Gastroesophageal sphincter (tissue), 3 donors: ENCODE data around the gene ATP10A.

Experiments
- POLR2A ChIP-seq, 2 donors: fragments of 450-650 bp; IDR thresholded peaks; one replicate each; pipeline ENCODE4 v1.6.1; 2017; ENCODE audit warnings: antibody characterized with exemption in 2 of 2, mild to moderate bottlenecking in 2 of 2, moderate library complexity in 1 of 2
- TF ChIP-seq, protein P1 (sequence below), 4 experiments: fragments of 200-600 bp in 2 of 4; fragments of 450-650 bp in 2 of 4; sonication (generic) in 1 of 4; IDR thresholded peaks; one replicate each; pipeline ENCODE4 v1.5.1; 2017 to 2019; ENCODE audit warnings: antibody characterized with exemption in 4 of 4, mild to moderate bottlenecking in 2 of 4, moderate library complexity in 2 of 4

DNA sequence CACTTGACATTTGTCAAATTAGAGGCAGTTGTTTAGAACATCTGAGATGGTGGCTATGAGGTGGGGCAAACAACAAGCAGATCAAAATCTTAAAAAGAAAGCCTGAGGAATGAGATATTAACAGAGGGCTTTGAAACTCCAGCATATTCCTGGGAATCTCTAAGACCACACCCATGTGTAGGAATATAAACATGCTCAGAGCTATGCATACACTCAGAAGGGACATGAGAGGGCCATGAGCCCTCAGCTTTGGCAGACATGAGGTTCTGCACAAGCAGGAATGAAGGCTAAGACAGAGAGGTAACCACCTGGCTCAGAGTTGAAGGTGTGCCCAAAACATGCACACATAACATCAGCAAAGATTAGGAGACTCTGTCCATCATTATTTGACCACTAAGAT lies 37.9 kb downstream of the ATP10A start:
- TF ChIP-seq, protein P1, sequence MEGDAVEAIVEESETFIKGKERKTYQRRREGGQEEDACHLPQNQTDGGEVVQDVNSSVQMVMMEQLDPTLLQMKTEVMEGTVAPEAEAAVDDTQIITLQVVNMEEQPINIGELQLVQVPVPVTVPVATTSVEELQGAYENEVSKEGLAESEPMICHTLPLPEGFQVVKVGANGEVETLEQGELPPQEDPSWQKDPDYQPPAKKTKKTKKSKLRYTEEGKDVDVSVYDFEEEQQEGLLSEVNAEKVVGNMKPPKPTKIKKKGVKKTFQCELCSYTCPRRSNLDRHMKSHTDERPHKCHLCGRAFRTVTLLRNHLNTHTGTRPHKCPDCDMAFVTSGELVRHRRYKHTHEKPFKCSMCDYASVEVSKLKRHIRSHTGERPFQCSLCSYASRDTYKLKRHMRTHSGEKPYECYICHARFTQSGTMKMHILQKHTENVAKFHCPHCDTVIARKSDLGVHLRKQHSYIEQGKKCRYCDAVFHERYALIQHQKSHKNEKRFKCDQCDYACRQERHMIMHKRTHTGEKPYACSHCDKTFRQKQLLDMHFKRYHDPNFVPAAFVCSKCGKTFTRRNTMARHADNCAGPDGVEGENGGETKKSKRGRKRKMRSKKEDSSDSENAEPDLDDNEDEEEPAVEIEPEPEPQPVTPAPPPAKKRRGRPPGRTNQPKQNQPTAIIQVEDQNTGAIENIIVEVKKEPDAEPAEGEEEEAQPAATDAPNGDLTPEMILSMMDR (IDR thresholded peaks at IDR 0.05), result no peak
- no peak for TF ChIP-seq POLR2A (IDR thresholded peaks at IDR 0.05)
